ENCODE results near the gene GLDC. TPM values are rescaled to one million over a fixed set of nuclear protein-coding genes. Genes with fewer than 3 reads are reported as not detected.

Gene GLDC
- total RNA-seq, 4 donors from 2014 or later = 14.4 to 54.1 (median 21.8) TPM

- Histone ChIP-seq H3K4me3 (no peak overlapping the region), H3K9me3 (no peaks in the 10 kb centered on the region), H3K27me3 (no peaks in the 10 kb centered on the region), H3K27ac (no peak overlapping the region), H3K36me3 (no peaks in the 10 kb centered on the region), H3K4me1 (no peaks in the 10 kb centered on the region)
- no peak for TF ChIP-seq POLR2A (IDR thresholded peaks at IDR 0.05)
- no peak for TF ChIP-seq CTCF (IDR thresholded peaks at IDR 0.05)
- no peak for TF ChIP-seq EP300 (IDR thresholded peaks at IDR 0.05)
- DNase-seq (ENCODE audit: low spot score in 2 of 2) = no peak
- 87 to 91% methylated on average over 3 of the region's 3 CpGs for WGBS, 2 donors
Observed at GRCh38 chr9:6664204-6664680, 18.7 kb upstream of the GLDC start.

- H3K9me3 ChIP-seq = no peaks in the 10 kb centered on the region
- no peak overlapping the region for H3K4me3 ChIP-seq
- no peak for DNase-seq (ENCODE audit: low spot score in 2 of 2)
- no peaks in the 10 kb centered on the region for H3K36me3 ChIP-seq
- no peaks in the 10 kb centered on the region for H3K27me3 ChIP-seq
- no peak overlapping the region for H3K27ac ChIP-seq
- no peaks in the 10 kb centered on the region for H3K4me1 ChIP-seq
- TF ChIP-seq POLR2A (IDR thresholded peaks at IDR 0.05) (no peak), EP300 (IDR thresholded peaks at IDR 0.05) (no peak), CTCF (IDR thresholded peaks at IDR 0.05) (no peak)
- WGBS, 2 donors = 76 to 81% methylated on average over 4 of the region's 4 CpGs
Observed at GRCh38 chr9:6660512-6660911, 15.0 kb upstream of the GLDC start.

- no peak for TF ChIP-seq CTCF (IDR thresholded peaks at IDR 0.05)
- TF ChIP-seq EP300 (IDR thresholded peaks at IDR 0.05) = no peak
- TF ChIP-seq POLR2A (IDR thresholded peaks at IDR 0.05) = no peak
- H3K4me1 ChIP-seq = no peaks in the 10 kb centered on the region
- no peak for DNase-seq (ENCODE audit: low spot score in 2 of 2)
- H3K4me3 ChIP-seq = no peak overlapping the region
- H3K27ac ChIP-seq = no peak overlapping the region
- H3K27me3 ChIP-seq = no peaks in the 10 kb centered on the region
- WGBS, 2 donors = 73 to 78% methylated on average over 4 of the region's 4 CpGs
- H3K36me3 ChIP-seq = no peaks in the 10 kb centered on the region
- H3K9me3 ChIP-seq = no peaks in the 10 kb centered on the region
Observed at GRCh38 chr9:6658628-6659353, 13.3 kb upstream of the GLDC start.

- Histone ChIP-seq H3K4me3 (no peak overlapping the region), H3K27ac (no peak overlapping the region), H3K4me1 (no peaks in the 10 kb centered on the region), H3K9me3 (no peaks in the 10 kb centered on the region), H3K27me3 (no peaks in the 10 kb centered on the region), H3K36me3 (no peaks in the 10 kb centered on the region)
- no peak for TF ChIP-seq EP300 (IDR thresholded peaks at IDR 0.05)
- 77 to 85% methylated on average over 6 of the region's 6 CpGs for WGBS, 2 donors
- no peak for DNase-seq (ENCODE audit: low spot score in 2 of 2)
Observed at GRCh38 chr9:6656614-6657300, 11.2 kb upstream of the GLDC start.

- no peaks in the 10 kb centered on the region for H3K4me1 ChIP-seq
- H3K27me3 ChIP-seq = no peaks in the 10 kb centered on the region
- H3K36me3 ChIP-seq = no peaks in the 10 kb centered on the region
- H3K9me3 ChIP-seq = no peaks in the 10 kb centered on the region
- 92 to 95% methylated on average over 7 of the region's 7 CpGs for WGBS, 2 donors
- no peak overlapping the region for H3K4me3 ChIP-seq
- no peak for TF ChIP-seq EP300 (IDR thresholded peaks at IDR 0.05)
- TF ChIP-seq POLR2A (IDR thresholded peaks at IDR 0.05) = no peak
- no peak for TF ChIP-seq CTCF (IDR thresholded peaks at IDR 0.05)
- no peak overlapping the region for H3K27ac ChIP-seq
- DNase-seq (ENCODE audit: low spot score in 2 of 2) = no peak
Observed at GRCh38 chr9:6655036-6655435, 9.5 kb upstream of the GLDC start.

Data from tibial nerve (tissue), 4 donors.